ENCODE results near the gene COQ8A.

- no peak for TF ChIP-seq CTCF (IDR thresholded peaks at IDR 0.05)
- no peak for TF ChIP-seq POLR2A (IDR thresholded peaks at IDR 0.05)
Observed at GRCh38 chr1:226946841-226947240, 6.7 kb downstream of the COQ8A start.

Data from prostate gland (tissue), 2 donors.